A549 (cell line): ENCODE measurements around the gene RIC3. TPM values are rescaled to one million over a fixed set of nuclear protein-coding genes. Genes with fewer than 3 reads are reported as not detected.

Source experiments
- ATAC-seq, 2 experiments: fragments of 200-7000 bp in 1 of 2; fragments of >200 bp in 1 of 2; cut with Nextera tagmentation in 1 of 2; cut with Tn5 transposase in 1 of 2; 3 replicates each; pipeline versions ENCODE4 v1.8.0 to v1.9.1; 2018 to 2020; ENCODE audit warnings: mild to moderate bottlenecking in 1 of 2, moderate library complexity in 1 of 2
- CTCF ChIA-PET: fragments of 300-600 bp; sonication (Branson Sonifier 250); formaldehyde crosslinking; extraction: SDS; loops from one replicate; lab custom pipeline; 2021; ENCODE audit warnings: antibody characterized with exemption, inconsistent platforms; lab: Yijun Ruan, JAX
- POLR2A ChIA-PET: fragments of 350-600 bp; formaldehyde crosslinking; extraction: SDS; loops from one replicate; lab custom pipeline; 2021; ENCODE audit warnings: antibody characterized with exemption, inconsistent platforms; lab: Yijun Ruan, JAX
- DNase-seq, 2 experiments: peaks; one replicate each; pipeline versions ENCODE4 v3.0.0 to v3.0.0-alpha.2; 2011 to 2016; ENCODE audit warnings: low read depth in 1 of 2, low spot score in 1 of 2
- FAIRE-seq: peaks from 2 replicates; lab custom pipeline; 2011; peaks lifted over from hg19 to GRCh38; lab: Jason Lieb, UNC
- H3K27ac ChIP-seq, 2 experiments: fragments of >200 bp; sonication (Bioruptor Twin); formaldehyde crosslinking; 3 replicates each; pipeline ENCODE4 v1.5.1; 2016 to 2017
- H3K4me1 ChIP-seq: fragments of >200 bp; sonication (Bioruptor Twin); formaldehyde crosslinking; 3 replicates; pipeline ENCODE4 v1.6.1; 2016
- H3K4me2 ChIP-seq: fragments of >200 bp; sonication (Bioruptor Twin); formaldehyde crosslinking; 3 replicates; pipeline ENCODE4 v1.6.1; 2016
- H3K4me3 ChIP-seq: fragments of >200 bp; sonication (Bioruptor Twin); formaldehyde crosslinking; 3 replicates; pipeline ENCODE4 v1.5.1; 2016
- H3K9me3 ChIP-seq: fragments of >200 bp; sonication (Bioruptor Twin); formaldehyde crosslinking; 3 replicates; pipeline ENCODE4 v1.6.1; 2016
- CBX2 ChIP-seq: fragments of 200-600 bp; sonication (generic); IDR thresholded peaks from 2 replicates; pipeline ENCODE4 v1.6.1; 2016; ENCODE audit warnings: low read depth, mild to moderate bottlenecking, borderline replicate concordance
- CHD2 ChIP-seq: fragments of 150-350 bp; IDR thresholded peaks from 2 replicates; pipeline ENCODE4 v1.6.1; 2014; ENCODE audit warnings: low read length; ENCODE audit not compliant: partially characterized antibody
- CHD4 ChIP-seq: fragments of 200-600 bp; sonication (generic); IDR thresholded peaks from 2 replicates; pipeline ENCODE4 v1.6.1; 2016; ENCODE audit warnings: antibody characterized with exemption, mild to moderate bottlenecking, borderline replicate concordance
- CTCF ChIP-seq: fragments of >200 bp; sonication (Bioruptor Twin); formaldehyde crosslinking; IDR thresholded peaks from 3 replicates; pipeline ENCODE4 v1.5.1; 2016
- ELK1 ChIP-seq: fragments of 150-350 bp; IDR thresholded peaks from 2 replicates; pipeline ENCODE4 v1.6.1; 2014; ENCODE audit warnings: low read depth, mild to moderate bottlenecking, low read length
- EP300 ChIP-seq, 2 experiments: fragments of >200 bp; sonication (Bioruptor Twin); formaldehyde crosslinking; IDR thresholded peaks; 2 replicates in 1 of 2; 3 replicates in 1 of 2; pipeline ENCODE4 v1.6.1; 2016 to 2017
- ESRRA ChIP-seq: fragments of 150-350 bp; IDR thresholded peaks from 2 replicates; pipeline ENCODE4 v1.6.1; 2014; ENCODE audit warnings: mild to moderate bottlenecking, low read length, borderline replicate concordance
- FOSL2 ChIP-seq, 2 experiments: fragments of 450-650 bp in 1 of 2; fragments of >200 bp in 1 of 2; sonication (Bioruptor Twin) in 1 of 2; formaldehyde crosslinking; IDR thresholded peaks; 2 replicates each; pipeline versions ENCODE4 v1.5.0 to v1.6.1; 2016 to 2020; ENCODE audit warnings: mild to moderate bottlenecking in 1 of 2, moderate library complexity in 1 of 2
- JUN ChIP-seq, 2 experiments: fragments of >200 bp; sonication (Bioruptor Twin); formaldehyde crosslinking; IDR thresholded peaks; 2 replicates in 1 of 2; 3 replicates in 1 of 2; pipeline ENCODE4 v1.6.1; 2016 to 2017
- KDM1A ChIP-seq: fragments of 200-600 bp; sonication (generic); IDR thresholded peaks from 2 replicates; pipeline ENCODE4 v1.6.1; 2016; ENCODE audit warnings: low read depth, mild to moderate bottlenecking
- MAFK ChIP-seq: fragments of 450-650 bp; IDR thresholded peaks from 2 replicates; pipeline ENCODE4 v1.6.1; 2014; ENCODE audit not compliant: partially characterized antibody
- MAZ ChIP-seq: fragments of 150-350 bp; IDR thresholded peaks from 2 replicates; pipeline ENCODE4 v1.6.1; 2014; ENCODE audit warnings: antibody characterized with exemption, low read depth, low read length, borderline replicate concordance
- MYC ChIP-seq: IDR thresholded peaks from 2 replicates; pipeline ENCODE4 v1.6.1; 2012; ENCODE audit warnings: mild to moderate bottlenecking, inconsistent platforms, low read length, improper control_type of control experiment, borderline replicate concordance
- PHF8 ChIP-seq: fragments of 200-600 bp; sonication (generic); IDR thresholded peaks from 2 replicates; pipeline ENCODE4 v1.6.1; 2016; ENCODE audit warnings: low read depth, mild to moderate bottlenecking, antibody characterized with exemption, moderate library complexity, borderline replicate concordance
- POLR2AphosphoS2 ChIP-seq: conservative IDR thresholded peaks from 2 replicates; pipeline ENCODE4 v1.6.1; 2012; ENCODE audit warnings: low read length, improper control_type of control experiment, inconsistent platforms
- RAD21 ChIP-seq, 2 experiments: fragments of >200 bp in 1 of 2; sonication (Bioruptor Twin) in 1 of 2; formaldehyde crosslinking in 1 of 2; IDR thresholded peaks in 1 of 2; conservative IDR thresholded peaks in 1 of 2; 2 replicates in 1 of 2; 3 replicates in 1 of 2; pipeline ENCODE4 v1.6.1; 2012 to 2018; ENCODE audit warnings: inconsistent platforms in 1 of 2
- RCOR1 ChIP-seq: fragments of 150-350 bp; IDR thresholded peaks from 2 replicates; pipeline ENCODE4 v1.6.1; 2014; ENCODE audit warnings: antibody characterized with exemption, low read length, low read depth
- RNF2 ChIP-seq: fragments of 200-600 bp; sonication (generic); IDR thresholded peaks from 2 replicates; pipeline ENCODE4 v1.6.1; 2016; ENCODE audit warnings: low read depth, mild to moderate bottlenecking, antibody characterized with exemption, moderate library complexity, borderline replicate concordance
- SMC3 ChIP-seq: fragments of >200 bp; sonication (Bioruptor Twin); formaldehyde crosslinking; IDR thresholded peaks from 3 replicates; pipeline ENCODE4 v1.6.1; 2018; ENCODE audit warnings: inconsistent platforms
- SREBF2 ChIP-seq: fragments of 450-650 bp; IDR thresholded peaks from 2 replicates; pipeline ENCODE4 v1.6.1; 2014; ENCODE audit warnings: mild to moderate bottlenecking, moderate library complexity
- ZNF302 ChIP-seq: fragments of 250-450 bp; sonication (Bioruptor Pico); IDR thresholded peaks from 2 replicates; pipeline ENCODE4 v1.9.0; 2021; ENCODE audit warnings: inconsistent platforms, mild to moderate bottlenecking, moderate library complexity
- WGBS: methylation state at CpG from one replicate; pipeline ENCODE4 v1.1.6; 2017; ENCODE audit errors: missing lambda C conversion rate; 5-methylcytosine and 5-hydroxymethylcytosine counted together
- polyA plus RNA-seq, 4 experiments: library from polyadenylated mRNA; depleted of rRNA in 3 of 4; stranded (reverse); fragments of >200 nt; fragmentation: RNase III in 1 of 4; extraction: RNeasy Plus Mini Kit Qiagen cat#74134 plus additional on column Dnase treatment in 1 of 4; gene quantifications; 2 replicates in 3 of 4; 3 replicates in 1 of 4; pipeline ENCODE4 v1.2.3, GENCODE V29; 2011 to 2017

Gene RIC3
- polyA plus RNA-seq, 2 of the 4 experiments (the other 2 are of a cell fraction), result 1.7 to 3.2 TPM

- H3K4me2 ChIP-seq, result no peak overlapping the region
- no peak overlapping the region for H3K27ac ChIP-seq
- TF ChIP-seq RCOR1, result no peak
- no peak for TF ChIP-seq MAFK
- no peak for TF ChIP-seq MAZ
- no peak for TF ChIP-seq JUN (IDR thresholded peaks at IDR 0.05)
- no peak for TF ChIP-seq MYC
- no peak for TF ChIP-seq EP300 (IDR thresholded peaks at IDR 0.05)
- TF ChIP-seq ELK1, result no peak
- TF ChIP-seq, all 56 proteins: peak for 0
- CTCF ChIA-PET, result interaction anchor here (0.6 to 30.1 kb wide), 22 partner anchors 6 to 994 kb away, joined by 3 to 644 read pairs (median 8); partner anchors contain the start of gene TUB
- WGBS, result 93% methylated on average over 4 of the region's 5 CpGs
- H3K4me1 ChIP-seq, result no peaks in the 10 kb centered on the region
- ATAC-seq (no peak), DNase-seq (no peak), FAIRE-seq (no peak)
- H3K9me3 ChIP-seq, result no peaks in the 10 kb centered on the region
- no peak overlapping the region for H3K4me3 ChIP-seq
- POLR2A ChIA-PET, result no interaction called here
Measured at GRCh38 chr11:8091721-8092120, 77.1 kb downstream of the RIC3 start.

GRCh38 chr11:8090756-8091155, 78.1 kb downstream of the RIC3 start:
- ChIA-PET POLR2A (no interaction called here), CTCF (interaction anchor here (0.6 to 30.1 kb wide), 28 partner anchors 7 to 162 kb away, joined by 3 to 644 read pairs (median 5); partner anchors contain the start of gene TUB)
- ATAC-seq, result peak in 1 of 2 experiments; percentile 53; a peak in 3 of 6 replicates

GRCh38 chr11:8089791-8090510, 78.9 kb downstream of the RIC3 start:
- DNase-seq (no peak), ATAC-seq (no peak), FAIRE-seq (no peak)
- no peaks in the 10 kb centered on the region for H3K9me3 ChIP-seq
- no peaks in the 10 kb centered on the region for H3K4me1 ChIP-seq
- WGBS, result 97% methylated on average over 8 of the region's 17 CpGs
- POLR2A ChIA-PET, result no interaction called here
- no peak overlapping the region for H3K27ac ChIP-seq
- TF ChIP-seq CHD4, result no peak
- CTCF ChIA-PET, result interaction anchor here (0.8 to 30.1 kb wide), 23 partner anchors 7 to 101 kb away, joined by 3 to 644 read pairs (median 5); partner anchors contain the start of gene TUB
- no peak overlapping the region for H3K4me3 ChIP-seq
- no peak overlapping the region for H3K4me2 ChIP-seq

More at GRCh38 chr11:8090756-8091155, 78.1 kb downstream of the RIC3 start:
- peak; percentile 66 for TF ChIP-seq CTCF
- TF ChIP-seq RAD21 (conservative IDR thresholded peaks at IDR 0.05 in 1 of 2, IDR thresholded peaks at IDR 0.05 in 1 of 2), result peak; percentile 57 to 60
- TF ChIP-seq SMC3, result peak; percentile 53; the same call in 2 of the 3 replicates
- no peak for TF ChIP-seq PHF8
- no peak for TF ChIP-seq ZNF302 (CRISPR knock-in tag)
- peak in 1 of 2 experiments; percentile 35 for DNase-seq
- no peak overlapping the region for H3K27ac ChIP-seq
- no peaks in the 10 kb centered on the region for H3K9me3 ChIP-seq
- 44% methylated on average over 5 of the region's 5 CpGs for WGBS
- H3K4me2 ChIP-seq, result no peak overlapping the region
- H3K4me1 ChIP-seq, result no peaks in the 10 kb centered on the region
- FAIRE-seq, result no peak
- H3K4me3 ChIP-seq, result no peak overlapping the region

- no peak for TF ChIP-seq RNF2
- TF ChIP-seq SREBF2, result no peak
- no peak for TF ChIP-seq FOSL2 (IDR thresholded peaks at IDR 0.05)
- no peak for TF ChIP-seq FOSL2 (CRISPR knock-in tag; IDR thresholded peaks at IDR 0.05)
- no peak for TF ChIP-seq ESRRA
- TF ChIP-seq CHD2, result no peak
- no peak for TF ChIP-seq JUN (IDR thresholded peaks at IDR 0.05)
- no peak for TF ChIP-seq POLR2AphosphoS2
- TF ChIP-seq ZNF302 (CRISPR knock-in tag), result no peak
- no peak for TF ChIP-seq KDM1A
- TF ChIP-seq CBX2, result no peak
- FAIRE-seq (no peak), ATAC-seq (no peak), DNase-seq (no peak)
- no peak overlapping the region for H3K27ac ChIP-seq
- CTCF ChIA-PET, result interaction anchor here (0.6 to 30.1 kb wide), 9 partner anchors 8 to 990 kb away, joined by 3 to 644 read pairs (median 4); partner anchors contain the start of gene EIF3F
- H3K4me2 ChIP-seq, result no peak overlapping the region
- H3K4me1 ChIP-seq, result no peaks in the 10 kb centered on the region
- 79% methylated on average over 3 of the region's 3 CpGs for WGBS
- no peak overlapping the region for H3K4me3 ChIP-seq
- H3K9me3 ChIP-seq, result no peaks in the 10 kb centered on the region
- POLR2A ChIA-PET, result no interaction called here
Measured at GRCh38 chr11:8087756-8088155, 81.1 kb downstream of the RIC3 start.
